Activated CD4-positive, alpha-beta T cell treated with anti-CD3 and anti-CD28 coated beads for 4 hours (primary cell): ENCODE data around the gene PPIF.
A peak's percentile ranks its signal among the peaks of the same experiment; 100 is the strongest.

Source experiments
- DNase-seq, 2 donors: peaks; one replicate each; pipeline ENCODE4 v3.0.0-alpha.2; 2020

PPIF gene

DNA sequence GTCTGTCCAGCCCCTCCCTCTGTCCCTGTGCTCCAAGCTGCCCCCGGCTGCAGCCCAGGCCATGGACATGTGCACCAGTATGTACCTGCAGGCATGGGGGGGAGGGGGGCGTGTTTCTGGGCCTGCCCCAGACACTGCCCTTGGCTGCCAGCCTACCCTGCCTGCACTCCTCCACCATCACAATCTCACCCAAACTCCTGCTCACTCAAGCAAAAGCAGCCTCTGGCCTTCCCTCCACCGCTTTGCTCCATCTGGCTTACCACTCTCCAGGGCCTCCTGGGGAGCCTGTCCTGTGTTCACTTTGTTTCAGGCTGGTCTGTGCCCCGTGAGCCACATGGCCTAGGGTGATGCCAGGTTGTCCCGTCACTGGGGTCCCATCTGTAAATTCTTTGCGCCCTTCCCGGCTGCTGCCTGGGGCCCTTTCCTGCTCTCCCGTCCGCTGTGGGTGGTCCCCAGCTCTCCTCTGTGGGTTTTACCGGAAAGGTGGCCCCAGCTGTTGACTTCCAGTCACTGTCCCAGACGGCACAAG lies 33.3 kb upstream of the PPIF start:
- no peak for DNase-seq

GRCh38 chr10:79314761-79315601 lies 32.3 kb upstream of the PPIF start:
- no peak for DNase-seq

- DNase-seq = no peak
Measured at GRCh38 chr10:79315602-79315920, 31.7 kb upstream of the PPIF start.

DNA sequence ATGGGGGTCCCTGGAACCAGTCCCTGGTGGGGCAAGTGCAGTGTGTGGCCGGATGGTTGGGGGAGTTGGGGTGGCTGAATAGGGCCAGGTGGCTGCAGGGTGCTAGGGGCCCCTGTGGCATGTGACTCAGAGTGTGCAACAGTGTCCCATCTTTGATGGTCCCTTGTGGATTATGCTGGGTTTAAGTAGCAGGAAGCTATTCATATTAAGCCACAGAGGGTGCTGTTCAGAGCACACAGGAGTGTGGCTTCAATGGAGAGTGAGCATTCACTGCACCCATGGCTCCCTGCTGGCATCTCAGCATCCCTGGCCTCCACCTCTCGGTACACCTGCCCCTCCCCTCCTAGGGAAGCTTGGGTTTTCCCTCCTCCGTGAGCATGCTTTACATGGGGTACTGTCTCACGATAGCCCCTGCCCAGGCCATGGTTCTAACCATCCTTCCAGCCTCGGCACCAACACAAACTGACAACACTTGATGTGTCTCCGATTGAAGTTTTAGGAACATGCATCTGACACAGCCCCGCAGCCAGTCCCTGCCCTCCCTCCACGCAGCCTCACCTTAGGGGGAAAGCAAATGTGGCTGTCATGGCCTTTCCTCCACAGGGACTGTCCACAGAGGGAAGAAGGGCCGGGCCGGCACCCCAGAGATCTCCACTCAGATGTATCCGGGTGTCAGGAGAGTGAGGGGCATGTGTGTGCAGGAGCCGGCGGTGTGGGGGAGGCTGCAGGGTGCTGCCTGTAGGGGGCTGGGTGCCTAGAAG lies 30.4 kb upstream of the PPIF start:
- DNase-seq = no peak

DNA sequence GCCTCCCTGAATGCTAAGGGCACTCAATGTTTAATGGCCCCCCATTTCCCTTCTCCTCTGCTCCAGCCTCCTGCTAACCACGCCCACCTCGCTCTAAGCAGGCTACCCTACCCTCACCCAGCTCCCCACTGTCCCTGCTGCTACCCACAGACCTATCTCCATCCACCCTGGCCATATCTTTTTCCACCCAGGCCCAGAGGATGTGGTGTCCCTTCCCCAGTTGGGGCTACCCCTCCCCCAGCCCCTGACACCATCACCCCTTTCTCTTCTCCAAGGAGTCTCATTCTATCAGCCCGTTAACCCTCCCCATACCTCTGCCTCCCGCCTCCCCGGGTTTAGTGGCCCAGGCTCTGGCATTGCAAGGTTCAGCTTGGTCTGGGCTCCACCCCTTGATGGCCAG lies 28.9 kb upstream of the PPIF start:
- no peak for DNase-seq

DNA sequence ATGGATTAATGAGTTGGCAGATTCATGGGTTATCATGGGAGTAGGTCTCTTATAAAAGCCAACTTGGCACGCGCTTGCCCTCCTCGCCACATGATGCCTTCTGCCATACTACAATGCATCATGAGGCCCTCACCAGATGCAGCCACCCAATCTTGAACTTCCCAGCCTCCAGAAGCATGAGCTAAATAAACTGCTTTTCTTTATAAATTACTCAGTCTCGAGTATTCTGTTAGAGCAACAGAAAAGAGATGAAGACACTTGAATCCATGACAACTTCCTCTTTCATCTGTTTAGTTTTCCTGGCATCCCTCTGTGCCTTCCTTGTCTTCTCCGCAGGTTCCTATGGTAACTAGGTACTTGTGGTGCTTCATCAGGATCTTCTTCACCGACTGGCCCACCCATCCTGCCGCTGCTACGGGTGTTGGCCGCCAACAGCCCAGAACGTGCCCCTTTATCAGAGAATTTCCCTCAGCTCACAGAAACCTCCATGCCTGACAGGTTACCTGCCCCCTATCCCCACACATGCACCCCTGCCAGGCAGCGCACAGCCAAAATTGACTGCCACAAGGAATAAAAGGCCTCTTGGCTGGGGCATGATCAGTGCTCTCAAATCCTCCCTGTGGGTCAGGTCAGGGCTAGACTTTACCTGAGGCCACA lies 28.0 kb upstream of the PPIF start:
- no peak for DNase-seq

DNA sequence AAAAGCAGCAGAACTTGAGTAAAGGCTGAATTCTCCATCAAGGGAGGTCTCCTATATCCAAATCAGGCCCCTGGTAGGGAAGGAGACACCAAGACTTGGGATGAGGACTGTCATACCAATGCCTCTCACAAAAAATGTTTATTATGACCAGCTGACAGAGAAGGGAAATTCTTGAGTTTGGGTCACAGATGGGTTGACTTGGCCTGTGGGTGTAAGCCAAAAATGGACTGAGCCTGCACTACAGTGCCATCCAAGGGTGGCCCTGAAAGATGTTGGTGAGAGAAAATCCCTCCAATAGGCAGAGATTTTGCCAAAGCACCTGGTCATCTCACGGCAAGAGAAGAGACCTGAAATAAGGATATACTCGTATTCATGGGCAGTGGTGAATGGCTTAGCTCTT lies 27.0 kb upstream of the PPIF start:
- DNase-seq = no peak

- DNase-seq = peak; percentile 26 to 30
Measured at GRCh38 chr10:79320820-79321493, 26.3 kb upstream of the PPIF start.

- no peak for DNase-seq
Measured at GRCh38 chr10:79321494-79321882, 25.8 kb upstream of the PPIF start.

- no peak for DNase-seq
Measured at GRCh38 chr10:79321951-79322350, 25.3 kb upstream of the PPIF start.

GRCh38 chr10:79322616-79323543 lies 24.4 kb upstream of the PPIF start:
- DNase-seq = peak; percentile 72 to 74

DNA sequence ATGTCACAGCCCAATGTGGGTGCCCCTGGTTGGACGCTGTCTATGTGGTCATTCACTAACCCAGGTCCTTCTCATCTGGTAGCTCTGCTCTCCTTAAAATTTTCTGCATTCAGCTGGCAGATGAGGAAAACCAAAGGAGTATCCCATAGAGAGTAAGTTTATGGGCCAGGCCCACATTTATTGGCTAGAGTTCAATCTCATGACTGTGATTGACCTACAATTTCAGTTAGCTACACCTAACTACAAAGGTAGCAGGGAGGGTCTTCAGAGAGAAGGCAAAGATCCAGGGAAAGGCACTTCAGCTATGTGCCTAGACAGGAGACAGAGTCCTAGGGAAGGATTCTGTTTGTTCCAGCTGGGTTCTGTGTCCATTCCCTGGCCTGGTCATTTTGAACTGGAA lies 23.7 kb upstream of the PPIF start:
- no peak for DNase-seq

- no peak for DNase-seq
Measured at GRCh38 chr10:79324032-79324695, 23.1 kb upstream of the PPIF start.

GRCh38 chr10:79326361-79327089 lies 20.7 kb upstream of the PPIF start:
- DNase-seq = no peak

DNA sequence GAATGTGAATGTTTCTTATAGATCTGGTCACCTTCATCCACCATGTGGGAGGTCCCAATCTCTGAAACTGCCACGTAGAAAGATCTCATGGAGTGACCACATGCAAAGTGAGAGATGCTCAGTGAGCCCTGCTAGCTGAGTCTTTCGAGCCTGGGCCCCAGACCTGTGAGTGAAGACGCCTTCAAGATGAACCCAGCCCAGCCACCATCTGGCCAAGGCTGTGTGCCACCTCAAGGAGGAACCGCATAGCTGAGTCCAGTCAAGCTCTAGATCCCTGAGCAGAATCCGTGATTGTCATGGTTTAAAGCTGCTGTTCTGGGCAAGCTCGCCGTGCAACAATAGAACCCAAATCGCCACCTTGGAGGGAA lies 20.2 kb upstream of the PPIF start:
- DNase-seq = no peak

- DNase-seq = no peak
Measured at GRCh38 chr10:79328147-79328701, 19.0 kb upstream of the PPIF start.

DNA sequence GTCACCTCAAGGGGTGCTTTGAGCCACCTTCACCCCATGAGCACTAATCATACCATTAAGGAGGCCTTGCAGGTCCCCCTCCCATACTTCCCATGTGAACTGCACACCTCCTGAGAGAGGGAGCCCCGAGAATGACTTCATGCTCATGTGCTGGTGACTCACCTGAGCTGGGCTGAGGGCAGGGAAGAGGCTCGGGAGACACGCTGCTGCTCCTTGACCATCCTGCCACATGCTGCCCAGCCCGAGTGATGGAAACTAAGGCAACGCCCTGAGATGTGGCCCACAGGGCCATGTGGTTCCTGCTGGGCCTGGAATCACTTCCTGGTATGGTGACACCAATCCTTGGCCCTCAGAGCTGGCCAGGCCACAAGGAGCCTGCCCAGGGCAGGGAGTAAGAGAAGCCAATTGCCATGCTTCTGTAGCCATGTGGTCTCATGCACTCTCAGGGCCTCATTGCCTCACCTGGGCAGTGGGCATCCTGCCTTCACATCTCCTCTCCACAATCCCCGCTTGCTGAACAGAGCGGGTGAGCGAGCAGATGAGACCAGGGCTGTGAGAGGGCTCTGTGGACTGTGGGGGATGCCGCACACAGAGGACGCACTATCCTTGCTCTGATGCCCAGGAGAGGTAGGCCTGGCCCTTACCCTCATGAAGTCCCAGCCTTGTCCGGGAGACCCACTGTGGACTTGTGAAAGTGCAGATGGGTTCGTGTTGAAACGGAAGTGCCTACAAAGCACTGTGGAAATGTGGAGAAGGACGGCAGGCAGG lies 18.3 kb upstream of the PPIF start:
- DNase-seq = no peak

DNA sequence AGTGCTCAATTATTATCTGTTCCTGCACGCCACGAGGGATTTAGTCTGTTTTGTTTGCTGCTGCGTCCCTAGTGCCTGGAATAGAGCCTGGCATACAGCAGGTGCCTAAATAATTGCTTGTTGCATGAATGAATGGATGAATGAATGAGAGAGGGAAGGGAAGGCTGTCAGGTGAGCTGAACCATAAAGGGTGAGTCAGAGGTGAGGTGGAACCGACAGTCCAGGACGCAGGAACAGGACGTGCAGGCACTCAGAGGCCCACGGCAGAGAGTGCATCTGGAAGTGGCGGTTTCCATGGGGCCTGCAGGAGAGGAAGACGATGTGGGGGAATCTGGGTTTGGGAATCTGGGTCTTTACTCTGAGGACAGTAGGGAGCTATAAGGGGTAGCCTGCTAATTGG lies 17.7 kb upstream of the PPIF start:
- DNase-seq = no peak

GRCh38 chr10:79331226-79331625 lies 16.0 kb upstream of the PPIF start:
- no peak for DNase-seq

DNA sequence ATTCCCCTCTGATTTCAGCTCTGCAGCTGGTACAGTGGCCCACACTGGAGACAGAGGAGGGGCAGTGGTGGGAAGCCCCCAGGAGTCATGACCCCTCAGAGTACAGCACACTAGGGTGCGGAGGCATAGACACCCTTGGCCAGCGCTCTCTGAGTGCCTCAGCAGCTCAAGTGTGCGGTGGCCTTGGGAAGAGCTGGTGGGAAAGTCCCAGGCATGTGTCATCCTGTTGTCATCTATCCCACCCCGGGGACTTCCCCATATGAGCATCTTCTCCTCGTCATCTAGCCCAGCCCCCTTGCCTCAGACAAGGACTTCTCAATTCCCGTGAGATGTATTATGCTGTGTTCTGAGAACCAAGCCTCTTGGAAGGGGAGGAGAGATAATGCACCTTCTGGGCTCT lies 15.6 kb upstream of the PPIF start:
- peak; percentile 77 to 86 for DNase-seq
